Glutamatergic neuron (in vitro differentiated cells): ENCODE results near the gene ONECUT2. TPM values are rescaled to one million over a fixed set of nuclear protein-coding genes. Genes with fewer than 3 reads are reported as not detected.

Experiments
- DNase-seq: peaks from one replicate; pipeline ENCODE4 v3.0.0; 2022
- H3K27ac Mint-ChIP-seq: one replicate; pipeline ENCODE4 v1.8.0; 2020; ENCODE audit warnings: mild to moderate bottlenecking, mixed read lengths, inconsistent platforms; ENCODE audit not compliant: unreplicated experiment
- H3K27me3 Mint-ChIP-seq: one replicate; pipeline ENCODE4 v1.8.0; 2020; ENCODE audit warnings: mild to moderate bottlenecking, moderate library complexity, mixed read lengths, inconsistent platforms; ENCODE audit not compliant: unreplicated experiment
- H3K36me3 Mint-ChIP-seq: one replicate; pipeline ENCODE4 v1.8.0; 2020; ENCODE audit warnings: mild to moderate bottlenecking, mixed read lengths, inconsistent platforms; ENCODE audit not compliant: unreplicated experiment
- H3K4me1 Mint-ChIP-seq: one replicate; pipeline ENCODE4 v1.8.0; 2020; ENCODE audit warnings: mild to moderate bottlenecking, low read depth, mixed read lengths, inconsistent platforms; ENCODE audit not compliant: unreplicated experiment
- H3K4me3 Mint-ChIP-seq: one replicate; pipeline ENCODE4 v1.8.0; 2020; ENCODE audit warnings: mild to moderate bottlenecking, mixed read lengths, inconsistent platforms; ENCODE audit not compliant: unreplicated experiment
- H3K9me3 Mint-ChIP-seq: one replicate; pipeline ENCODE4 v1.8.0; 2020; ENCODE audit warnings: mild to moderate bottlenecking, moderate library complexity, mixed read lengths, inconsistent platforms; ENCODE audit not compliant: unreplicated experiment
- CTCF ChIP-seq: fragments of 200-600 bp; sonication (generic); IDR thresholded peaks from one replicate; pipeline ENCODE4 v1.5.0; 2021; ENCODE audit not compliant: partially characterized antibody, unreplicated experiment
- total RNA-seq: library from RNA; stranded (reverse); fragmentation: NEBNext Ultra II Directional; extraction: Animal tissue kit (Norgen Biotek cat#: 25700); gene quantifications from one replicate; pipeline ENCODE4 v1.2.1, GENCODE V29; 2021; ENCODE audit not compliant: unreplicated experiment

Gene ONECUT2
- total RNA-seq, 1 donor from 2014 or later: 230 TPM

- Mint-ChIP-seq H3K27ac (peak overlapping the region; percentile 99), H3K27me3 (peaks cover 55% of the 10 kb centered on the region), H3K4me3 (peak overlapping the region; percentile 99), H3K4me1 (peaks cover 30% of the 10 kb centered on the region), H3K36me3 (peaks cover 9% of the 10 kb centered on the region), H3K9me3 (peaks cover 48% of the 10 kb centered on the region)
- peak; percentile 45 for DNase-seq
- TF ChIP-seq CTCF: no peak
Observed at GRCh38 chr18:57438743-57439608, 3.8 kb downstream of the ONECUT2 start.

- Mint-ChIP-seq H3K9me3 (peaks cover 43% of the 10 kb centered on the region), H3K36me3 (peaks cover 9% of the 10 kb centered on the region), H3K4me1 (peaks cover 30% of the 10 kb centered on the region), H3K4me3 (peak overlapping the region; percentile 99), H3K27me3 (peaks cover 50% of the 10 kb centered on the region), H3K27ac (peak overlapping the region; percentile 99)
- DNase-seq: peak; percentile 88
- TF ChIP-seq CTCF: no peak
Observed at GRCh38 chr18:57439609-57439968, 4.4 kb downstream of the ONECUT2 start.

- Mint-ChIP-seq H3K9me3 (peaks cover 42% of the 10 kb centered on the region), H3K4me3 (peak overlapping the region; percentile 99), H3K36me3 (peaks cover 9% of the 10 kb centered on the region), H3K27me3 (peaks cover 50% of the 10 kb centered on the region), H3K27ac (peak overlapping the region; percentile 99), H3K4me1 (peaks cover 33% of the 10 kb centered on the region)
- no peak for TF ChIP-seq CTCF
- DNase-seq: peak; percentile 39
Observed at GRCh38 chr18:57439985-57440330, 4.8 kb downstream of the ONECUT2 start.

DNA sequence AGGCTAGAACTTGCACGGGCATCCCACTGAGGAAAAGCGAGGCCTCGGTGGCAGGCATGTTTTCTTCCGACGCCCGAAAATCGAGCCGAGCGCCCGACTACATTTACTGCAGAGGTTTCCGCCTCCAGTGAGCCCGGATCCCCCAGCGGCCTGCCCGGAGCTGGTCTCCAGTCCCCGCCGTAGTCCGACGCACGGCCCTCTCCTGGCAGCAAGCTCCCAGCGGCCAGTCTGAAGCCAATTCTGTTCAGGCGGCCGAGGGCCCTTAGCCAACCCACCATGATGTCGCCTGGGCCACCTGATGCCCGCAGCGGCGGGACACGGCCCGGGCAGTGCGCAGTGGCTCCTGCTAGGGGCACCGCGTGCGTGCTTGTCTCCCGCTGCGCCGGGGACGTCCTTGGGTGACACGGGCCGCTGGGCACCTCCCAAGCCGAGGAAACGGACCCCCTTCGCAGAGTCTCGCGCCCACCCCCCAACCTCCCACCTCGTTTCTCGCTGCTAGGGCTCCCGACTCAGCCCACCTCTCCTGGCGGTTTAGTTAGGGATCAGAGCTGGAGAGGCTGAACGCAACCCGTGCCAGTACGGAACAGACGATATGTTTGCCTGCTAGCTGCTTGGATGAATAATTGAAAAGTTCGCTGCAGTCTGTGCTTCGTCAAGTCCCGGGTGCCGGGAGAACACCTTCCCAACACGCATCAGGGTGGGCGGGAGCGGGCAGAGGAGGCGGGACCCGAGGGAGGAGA is 5.3 kb downstream of the ONECUT2 start:
- Mint-ChIP-seq H3K4me3 (peak overlapping the region; percentile 99), H3K36me3 (peaks cover 9% of the 10 kb centered on the region), H3K9me3 (peaks cover 44% of the 10 kb centered on the region), H3K27ac (peak overlapping the region; percentile 99), H3K4me1 (peaks cover 38% of the 10 kb centered on the region), H3K27me3 (peaks cover 50% of the 10 kb centered on the region)
- TF ChIP-seq CTCF: no peak
- peak; percentile 63 for DNase-seq
